ENCODE measurements around the gene CASP9.
"Not testable (repeated sequence)": the region's sequence is repeated elsewhere in the genome, so short reads cannot be mapped to it uniquely, and the experiment has no call there.

The CASP9 gene

DNA sequence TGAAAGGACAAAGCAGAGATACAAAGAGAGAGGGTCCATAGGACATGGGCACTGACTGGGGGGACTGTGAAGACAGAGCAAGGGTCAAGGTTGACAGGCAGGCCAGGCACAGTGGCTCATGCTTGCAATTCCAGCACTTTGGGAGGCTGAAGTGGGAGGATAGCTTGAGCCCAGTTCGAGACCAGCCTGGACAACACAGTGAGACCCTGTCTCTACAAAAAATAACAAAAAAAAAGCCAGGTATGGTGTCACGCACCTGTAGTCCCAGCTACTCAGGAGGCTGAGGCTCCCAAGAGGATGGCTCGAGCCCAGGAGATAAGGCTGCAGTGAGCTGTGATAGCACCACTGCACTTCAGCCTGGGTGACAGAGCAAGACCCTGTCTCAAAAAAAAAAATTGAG, 4.4 kb downstream of the CASP9 start:
- Mint-ChIP-seq H3K36me3 (peaks cover 28 to 40% of the 10 kb centered on the region in 2 donors), H3K4me3 (no peak overlapping the region), H3K4me1 (peaks cover 24 to 43% of the 10 kb centered on the region in 2 donors), H3K9me3 (no peaks in the 10 kb centered on the region), H3K27ac (no peak overlapping the region), H3K27me3 (no peaks in the 10 kb centered on the region)
- DNase-seq (no peak), ATAC-seq (replicated peaks) (no peak)

DNA sequence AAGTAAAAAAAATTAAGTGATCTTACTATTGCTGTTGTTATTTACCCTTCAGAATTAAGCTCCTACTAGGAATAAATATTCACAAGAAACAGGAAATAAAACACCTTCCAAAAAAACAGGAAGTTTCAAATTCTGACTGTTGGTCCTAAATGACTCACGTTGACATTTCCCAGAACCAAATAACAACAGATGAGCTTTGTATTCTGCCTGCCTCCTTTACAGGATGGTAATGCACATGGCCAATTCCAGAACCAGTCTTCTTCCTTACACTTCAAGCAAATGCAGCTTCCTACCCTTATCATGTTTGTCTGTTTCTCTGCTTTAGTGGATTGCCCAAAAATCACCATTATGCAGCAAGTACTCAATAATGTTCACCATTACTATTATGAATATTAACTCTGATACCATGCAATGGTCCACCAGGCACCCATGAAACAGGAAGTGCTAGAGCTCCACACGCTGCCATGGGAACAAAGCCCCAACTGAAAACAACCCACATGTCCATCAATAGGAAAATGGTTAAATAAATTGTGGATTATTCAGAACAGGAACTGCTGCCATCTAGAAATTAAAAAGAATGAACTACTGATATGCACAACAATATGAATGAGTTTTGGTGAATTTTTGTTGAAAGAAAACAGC, 8.9 kb downstream of the CASP9 start:
- no peaks in the 10 kb centered on the region for H3K9me3 Mint-ChIP-seq
- peak; percentile 87 for ATAC-seq (replicated peaks)
- peak overlapping the region; percentile 56 for H3K27ac Mint-ChIP-seq
- H3K4me3 Mint-ChIP-seq: peak overlapping the region; percentile 8 to 40
- H3K27me3 Mint-ChIP-seq: no peaks in the 10 kb centered on the region
- H3K4me1 Mint-ChIP-seq: peaks cover 14 to 36% of the 10 kb centered on the region in 2 donors
- no peak for DNase-seq
- H3K36me3 Mint-ChIP-seq: peaks cover 46 to 66% of the 10 kb centered on the region in 2 donors

DNA sequence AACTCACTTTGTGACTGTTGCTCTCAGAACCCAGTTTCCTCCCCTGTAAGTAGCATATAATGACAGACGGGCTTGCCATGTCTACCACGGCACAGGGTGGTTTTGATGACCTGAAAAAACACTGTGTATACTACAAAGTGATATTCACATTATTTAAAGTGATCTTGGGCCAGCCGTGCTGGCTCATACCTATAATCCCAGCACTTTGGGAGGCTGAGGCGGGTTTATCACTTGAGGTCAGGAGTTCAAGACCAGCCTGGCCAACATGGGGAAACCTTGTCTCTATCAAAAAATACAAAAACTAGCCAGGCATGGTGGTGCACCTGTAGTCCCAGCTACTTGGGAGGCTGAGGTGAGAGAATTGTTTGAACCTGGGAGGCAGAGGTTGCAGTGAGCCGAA, 9.5 kb downstream of the CASP9 start:
- not testable (repeated sequence) for H3K4me3 Mint-ChIP-seq, H3K27ac Mint-ChIP-seq, DNase-seq, H3K27me3 Mint-ChIP-seq, H3K9me3 Mint-ChIP-seq
- ATAC-seq (replicated peaks): peak; percentile 12 to 25
- H3K36me3 Mint-ChIP-seq: peaks cover 46 to 65% of the 10 kb centered on the region in 2 donors
- H3K4me1 Mint-ChIP-seq: peaks cover 14 to 36% of the 10 kb centered on the region in 2 donors

DNA sequence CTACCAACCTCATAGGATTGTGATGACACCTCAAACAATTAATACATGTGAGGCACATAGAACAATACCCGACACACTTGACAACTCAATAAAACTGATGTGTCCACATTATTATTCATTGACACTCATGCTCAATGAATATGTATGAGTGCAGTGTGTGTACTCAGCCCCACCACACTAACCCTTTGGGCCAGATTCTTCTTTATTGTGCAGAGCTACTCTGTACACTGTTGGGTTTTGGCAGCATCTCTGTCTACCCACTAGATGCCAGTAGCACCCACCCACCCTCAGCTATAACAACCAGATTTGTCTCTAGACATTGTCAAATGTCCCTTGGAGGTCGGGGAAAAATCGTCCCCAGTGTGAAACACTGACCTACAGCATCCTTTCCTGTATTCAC, 10.1 kb downstream of the CASP9 start:
- ATAC-seq (replicated peaks): no peak
- no peaks in the 10 kb centered on the region for H3K27me3 Mint-ChIP-seq

DNA sequence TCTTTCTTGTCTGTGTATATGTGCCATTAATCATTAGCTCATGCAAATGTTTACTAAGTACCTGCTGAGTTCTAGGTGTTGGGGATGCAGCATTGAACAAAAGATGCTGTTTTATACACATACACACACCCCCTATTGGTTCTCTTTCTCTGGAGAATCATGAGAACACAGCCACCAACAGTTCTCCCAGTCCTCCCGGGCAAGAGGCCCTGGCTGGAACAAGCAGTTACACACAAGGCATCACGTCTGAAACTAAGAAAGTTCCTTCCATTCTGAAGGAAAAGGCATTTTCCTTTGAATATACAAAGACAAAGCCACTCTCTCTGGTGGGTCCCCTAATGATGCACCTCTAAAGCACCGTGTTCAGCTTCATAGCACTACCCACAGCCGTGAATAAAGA, 10.8 kb downstream of the CASP9 start:
- Mint-ChIP-seq H3K4me1 (peaks cover 15 to 42% of the 10 kb centered on the region in 2 donors), H3K36me3 (peaks cover 47 to 61% of the 10 kb centered on the region in 2 donors), H3K27ac (no peak overlapping the region), H3K27me3 (no peaks in the 10 kb centered on the region), H3K4me3 (no peak overlapping the region), H3K9me3 (no peaks in the 10 kb centered on the region)
- DNase-seq (no peak), ATAC-seq (replicated peaks) (no peak)

More for the DNA sequence above, 10.1 kb downstream of the CASP9 start:
- no peak for DNase-seq
- no peak overlapping the region for H3K27ac Mint-ChIP-seq
- no peaks in the 10 kb centered on the region for H3K9me3 Mint-ChIP-seq
- peaks cover 48 to 65% of the 10 kb centered on the region in 2 donors for H3K36me3 Mint-ChIP-seq
- peaks cover 14 to 41% of the 10 kb centered on the region in 2 donors for H3K4me1 Mint-ChIP-seq
- H3K4me3 Mint-ChIP-seq: no peak overlapping the region

DNA sequence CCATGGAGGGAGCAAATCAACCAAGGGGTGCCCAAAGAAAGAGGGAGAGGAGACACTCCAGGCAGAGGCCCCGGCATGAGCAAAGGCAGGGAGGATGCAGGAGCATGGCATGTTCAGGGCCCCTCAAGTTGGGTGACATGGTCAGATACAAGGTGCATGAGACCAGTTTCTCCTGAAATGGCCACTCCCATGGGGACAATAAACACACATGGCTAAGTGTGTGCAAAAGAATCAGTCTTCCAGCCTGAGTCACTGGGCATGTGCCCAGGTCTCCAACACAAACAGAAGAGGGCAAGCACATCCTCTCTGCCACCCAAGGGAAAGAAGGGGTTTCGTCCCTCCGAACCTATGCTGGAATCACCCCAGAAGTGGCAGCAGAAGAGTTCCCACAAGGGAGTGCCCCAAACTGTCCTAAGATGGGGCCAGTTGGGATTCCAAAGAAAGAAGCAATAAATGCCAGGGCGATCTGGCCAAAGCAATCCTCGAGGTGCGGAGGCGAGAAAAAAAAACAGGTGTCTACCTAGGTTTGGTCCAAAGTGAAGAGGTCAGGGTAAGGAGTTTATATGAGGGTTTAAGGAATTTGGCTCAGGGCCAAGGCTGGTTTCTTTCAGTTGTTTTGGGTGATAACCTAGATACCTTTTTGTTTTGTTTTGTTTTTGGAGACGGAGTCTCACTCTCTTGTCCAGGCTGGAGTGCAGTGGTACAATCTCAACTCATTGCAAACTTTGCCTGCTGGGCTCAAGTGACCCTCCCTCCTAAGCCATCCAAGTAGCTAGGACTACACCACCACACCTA, 13.2 kb downstream of the CASP9 start:
- Mint-ChIP-seq H3K9me3 (no peaks in the 10 kb centered on the region), H3K36me3 (peaks cover 42 to 46% of the 10 kb centered on the region in 2 donors), H3K27me3 (no peaks in the 10 kb centered on the region), H3K27ac (peak overlapping the region; percentile 2), H3K4me3 (no peak overlapping the region), H3K4me1 (peaks cover 15 to 32% of the 10 kb centered on the region in 2 donors)
- ATAC-seq (replicated peaks) (no peak), DNase-seq (no peak)

DNA sequence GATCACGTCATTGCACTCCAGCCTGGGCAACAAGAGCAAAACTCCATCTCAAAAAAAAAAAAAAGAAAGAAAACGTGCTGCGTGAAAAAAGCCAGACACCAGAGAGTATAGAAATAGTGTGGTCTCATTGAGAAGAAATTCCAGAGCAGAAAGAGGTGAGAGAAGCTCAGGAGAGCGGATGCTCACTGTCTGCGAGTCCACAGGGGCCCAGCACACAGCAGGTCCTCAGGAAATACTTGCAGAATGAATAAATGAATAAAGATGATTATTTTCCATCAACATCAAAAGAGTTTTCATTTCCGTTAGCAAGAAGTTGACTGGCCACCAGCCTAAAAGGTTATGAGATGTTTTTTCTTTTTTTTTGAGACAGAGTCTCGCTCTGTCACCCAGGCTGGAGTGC, 14.4 kb downstream of the CASP9 start:
- Mint-ChIP-seq H3K36me3 (peaks cover 39 to 40% of the 10 kb centered on the region in 2 donors), H3K27ac (no peak overlapping the region), H3K9me3 (no peaks in the 10 kb centered on the region), H3K4me3 (no peak overlapping the region), H3K27me3 (no peaks in the 10 kb centered on the region), H3K4me1 (peaks cover 6 to 21% of the 10 kb centered on the region in 2 donors)
- no peak for ATAC-seq (replicated peaks)
- DNase-seq: no peak

DNA sequence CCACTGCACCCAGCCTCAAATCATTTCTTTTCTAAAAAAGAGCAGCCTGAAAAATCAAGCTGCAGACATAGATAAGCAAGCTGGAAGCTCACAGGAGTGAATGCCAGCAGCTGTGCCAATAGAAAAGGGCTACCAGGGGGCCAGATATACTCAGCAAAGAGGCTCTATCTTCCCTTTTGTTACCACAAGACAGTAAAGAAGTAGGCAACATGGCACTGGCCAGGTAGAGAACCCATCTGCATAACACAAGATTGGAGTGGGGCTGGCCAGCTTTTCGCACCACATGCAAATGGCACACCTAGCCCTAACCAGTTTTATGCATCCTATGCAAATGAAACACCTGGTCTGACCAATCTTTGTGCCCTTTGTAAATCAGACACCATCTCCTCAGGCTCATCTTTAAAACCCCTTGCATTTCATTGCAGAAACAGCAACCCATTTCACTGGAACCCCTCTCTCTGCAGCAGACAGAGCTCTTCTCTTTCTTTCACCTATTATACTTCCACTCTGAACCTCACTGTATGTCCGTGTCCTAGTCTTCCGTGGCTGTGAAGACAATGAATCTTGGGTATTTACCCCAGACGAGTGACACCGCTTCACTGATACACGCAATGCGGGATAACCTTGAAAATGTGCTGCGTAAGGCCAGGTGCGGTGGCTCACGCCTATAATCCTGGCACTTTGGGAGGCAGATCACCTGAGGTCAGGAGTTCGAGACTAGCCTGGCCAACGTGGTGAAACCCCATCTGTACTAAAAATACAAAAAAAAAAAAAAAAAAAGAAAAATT, 15.1 kb downstream of the CASP9 start:
- ATAC-seq (replicated peaks) (no peak), DNase-seq (no peak)
- Mint-ChIP-seq H3K4me1 (peaks cover 6 to 14% of the 10 kb centered on the region in 2 donors), H3K27me3 (no peaks in the 10 kb centered on the region), H3K36me3 (peaks cover 34 to 40% of the 10 kb centered on the region in 2 donors), H3K9me3 (no peaks in the 10 kb centered on the region), H3K27ac (no peak overlapping the region), H3K4me3 (no peak overlapping the region)

DNA sequence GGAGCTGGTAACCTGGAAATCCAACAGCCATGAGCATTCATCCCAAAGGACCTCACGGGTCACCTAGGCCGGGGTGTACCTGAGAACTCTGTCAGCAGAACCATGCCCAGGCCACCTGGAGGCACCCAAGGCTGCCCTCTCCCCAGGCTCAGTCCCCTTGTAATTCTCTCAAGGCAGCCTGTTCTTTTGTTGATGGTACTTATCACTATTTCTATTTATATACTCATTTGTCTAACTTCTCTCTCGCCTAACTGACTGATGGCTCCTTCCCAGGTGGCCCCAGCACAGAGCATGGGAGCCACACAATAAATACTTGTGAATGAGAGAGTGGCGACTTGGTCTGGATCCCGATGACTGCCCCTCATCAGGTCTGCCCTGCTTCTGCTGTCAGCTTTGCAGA, 16.7 kb downstream of the CASP9 start:
- no peak for ATAC-seq (replicated peaks)
- no peak for DNase-seq
- H3K27ac Mint-ChIP-seq: no peak overlapping the region
- peaks cover 30 to 31% of the 10 kb centered on the region in 2 donors for H3K36me3 Mint-ChIP-seq
- H3K9me3 Mint-ChIP-seq: no peaks in the 10 kb centered on the region
- no peaks in the 10 kb centered on the region for H3K27me3 Mint-ChIP-seq
- H3K4me3 Mint-ChIP-seq: no peak overlapping the region
- H3K4me1 Mint-ChIP-seq: peaks cover 6 to 14% of the 10 kb centered on the region in 2 donors

DNA sequence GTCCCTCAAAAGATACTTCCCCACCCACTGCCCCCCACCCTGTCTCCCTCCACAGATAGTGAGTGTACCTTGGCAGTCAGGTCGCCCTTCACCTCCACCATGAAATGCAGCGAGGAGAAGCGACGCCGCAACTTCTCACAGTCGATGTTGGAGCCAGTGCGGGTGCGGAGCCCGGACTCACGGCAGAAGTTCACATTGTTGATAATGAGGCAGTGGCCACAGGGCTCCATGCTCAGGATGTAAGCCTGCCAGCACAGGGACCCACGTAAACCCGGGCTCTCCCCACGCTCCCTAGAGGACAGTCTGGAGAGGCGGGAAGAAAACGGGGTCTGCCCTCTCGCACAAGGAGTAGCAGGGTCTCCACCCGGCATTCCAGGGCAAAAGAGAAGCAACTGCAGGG, 17.2 kb downstream of the CASP9 start:
- no peak overlapping the region for H3K27ac Mint-ChIP-seq
- ATAC-seq (replicated peaks): no peak
- H3K4me3 Mint-ChIP-seq: no peak overlapping the region
- DNase-seq: no peak
- H3K4me1 Mint-ChIP-seq: peaks cover 6 to 14% of the 10 kb centered on the region in 2 donors
- no peaks in the 10 kb centered on the region for H3K9me3 Mint-ChIP-seq
- no peaks in the 10 kb centered on the region for H3K27me3 Mint-ChIP-seq
- H3K36me3 Mint-ChIP-seq: peaks cover 26 to 29% of the 10 kb centered on the region in 2 donors

DNA sequence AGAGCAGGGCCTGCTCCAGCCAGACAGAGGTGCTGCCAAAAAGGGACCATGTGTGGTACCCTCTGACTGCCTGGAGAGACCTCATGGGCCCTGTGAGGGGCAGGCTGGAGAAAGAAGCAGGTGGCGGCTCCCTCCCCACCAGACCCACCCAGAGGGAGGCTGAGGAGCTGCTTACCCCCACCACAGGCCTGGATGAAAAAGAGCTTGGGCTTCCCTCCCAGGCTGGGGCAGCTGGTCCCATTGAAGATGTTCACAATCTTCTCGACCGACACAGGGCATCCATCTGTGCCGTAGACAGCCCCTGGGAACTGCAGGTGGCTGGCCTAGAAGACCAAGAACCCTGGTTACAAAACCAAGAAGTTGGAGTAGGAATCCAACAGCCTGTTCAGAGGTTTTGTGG, 19.6 kb downstream of the CASP9 start:
- Mint-ChIP-seq H3K9me3 (no peaks in the 10 kb centered on the region), H3K36me3 (peaks cover 26 to 28% of the 10 kb centered on the region in 2 donors), H3K4me1 (peaks cover 3 to 6% of the 10 kb centered on the region in 2 donors), H3K27me3 (no peaks in the 10 kb centered on the region), H3K4me3 (no peak overlapping the region), H3K27ac (no peak overlapping the region)
- DNase-seq (no peak), ATAC-seq (replicated peaks) (no peak)

DNA sequence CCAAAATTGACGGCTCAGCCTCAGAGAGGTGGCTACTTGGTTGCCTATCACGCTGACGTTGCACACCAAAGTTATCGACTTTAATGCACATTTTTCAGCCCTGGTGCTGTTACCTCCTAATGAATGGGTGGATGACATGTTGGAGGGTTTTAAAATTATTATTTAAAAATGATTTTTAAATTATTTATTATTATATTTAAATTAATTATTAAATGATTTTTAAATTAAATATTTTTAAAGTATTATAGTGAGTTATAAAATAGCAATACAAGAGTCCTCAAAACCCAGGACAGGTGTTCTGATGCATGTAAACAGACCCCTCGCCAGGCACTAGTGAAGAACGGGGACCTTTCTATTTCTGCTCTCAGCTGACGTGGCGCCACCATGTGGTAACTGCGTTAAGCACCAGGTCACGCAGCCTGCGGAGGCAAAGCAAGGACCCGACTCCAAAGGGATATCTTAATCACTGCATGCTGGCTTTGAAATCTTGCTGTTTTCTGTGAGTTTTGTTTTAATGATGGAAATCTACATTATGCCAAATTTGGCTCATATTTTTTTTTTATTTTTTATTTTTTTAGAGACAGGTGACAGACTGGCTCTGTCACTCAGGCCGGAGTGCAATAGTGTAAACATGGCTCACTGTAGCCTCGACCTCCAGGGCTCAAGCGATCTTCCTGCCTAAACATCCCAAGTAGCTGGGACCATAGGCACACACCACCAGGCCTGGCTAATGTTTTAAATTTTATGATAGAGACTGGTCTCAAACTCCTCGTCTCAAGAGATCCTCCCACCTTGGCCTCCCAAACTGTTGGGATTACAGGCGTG, 22.6 kb downstream of the CASP9 start:
- H3K9me3 Mint-ChIP-seq: peaks cover 0 to 3% of the 10 kb centered on the region in 2 donors
- ATAC-seq (replicated peaks) (peak; percentile 83 to 84), DNase-seq (peak; percentile 21)
- H3K27ac Mint-ChIP-seq: no peak overlapping the region
- no peaks in the 10 kb centered on the region for H3K27me3 Mint-ChIP-seq
- peaks cover 17 to 28% of the 10 kb centered on the region in 2 donors for H3K36me3 Mint-ChIP-seq
- H3K4me3 Mint-ChIP-seq: no peak overlapping the region
- no peaks in the 10 kb centered on the region for H3K4me1 Mint-ChIP-seq

DNA sequence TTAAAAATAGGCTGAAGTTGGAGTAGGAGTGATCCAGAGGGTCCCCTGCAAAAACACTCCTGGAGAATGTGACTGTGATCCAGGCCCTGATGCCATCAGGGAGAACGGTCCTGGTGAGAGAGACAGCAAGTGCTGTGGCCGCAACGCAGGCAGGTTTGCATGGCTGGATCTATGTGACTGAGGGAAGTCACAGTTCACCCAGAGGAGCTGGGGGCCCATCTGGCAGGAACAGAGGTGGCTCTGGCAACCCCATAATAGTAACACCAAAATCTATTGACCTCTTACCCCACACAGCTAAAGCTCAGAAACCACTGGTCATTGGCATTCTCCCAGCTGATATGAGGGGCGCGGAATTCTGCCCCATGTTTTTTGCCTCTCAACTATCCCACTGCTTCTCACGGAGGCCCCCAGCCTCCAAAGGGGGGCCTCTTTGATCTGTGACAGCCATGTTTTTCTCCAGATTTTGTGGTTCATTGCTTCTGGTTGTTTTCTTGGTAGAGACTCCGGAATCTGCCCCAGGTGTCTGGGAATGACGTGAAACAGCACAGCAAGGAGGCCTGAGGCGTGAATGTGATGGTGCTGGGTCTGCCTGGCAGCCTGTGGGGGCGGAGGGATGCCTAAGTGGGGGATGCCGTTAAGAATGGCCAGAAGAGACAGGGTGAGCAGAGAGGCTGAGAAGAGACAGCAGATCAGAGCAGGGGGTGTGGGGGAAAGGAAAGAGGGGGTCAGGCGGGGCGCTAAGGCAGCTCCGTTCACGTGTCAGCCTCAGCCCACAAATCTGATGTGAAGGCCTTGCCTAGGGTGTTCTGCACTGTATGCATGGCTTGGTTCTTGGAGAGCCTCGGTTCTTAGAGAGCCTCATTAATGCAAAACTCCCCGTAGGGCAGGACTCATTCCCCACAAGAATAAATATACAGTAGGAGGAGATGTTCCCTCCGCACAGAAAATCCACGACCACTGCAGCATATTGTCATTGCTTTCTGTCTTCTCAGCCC, 23.5 kb downstream of the CASP9 start:
- DNase-seq: no peak
- H3K4me1 Mint-ChIP-seq: no peaks in the 10 kb centered on the region
- no peak overlapping the region for H3K27ac Mint-ChIP-seq
- H3K27me3 Mint-ChIP-seq: no peaks in the 10 kb centered on the region
- H3K36me3 Mint-ChIP-seq: peaks cover 21 to 33% of the 10 kb centered on the region in 2 donors
- ATAC-seq (replicated peaks): no peak
- H3K4me3 Mint-ChIP-seq: no peak overlapping the region
- peaks cover 0 to 3% of the 10 kb centered on the region in 2 donors for H3K9me3 Mint-ChIP-seq

Measured in stimulated activated naive B cell treated with anti-CD40 and anti-IgM and Interleukin-4, amounts not matched to agents 10 μg/mL and 1 μg/mL and 100 μg/mL, for 72 hours (primary cell).